ENCODE results near the gene TSPAN18.

GRCh38 chr11:44748606-44749005, 21.8 kb downstream of the TSPAN18 start:
- TF ChIP-seq CTCF (IDR thresholded peaks at IDR 0.05) (no peak), POLR2A (IDR thresholded peaks at IDR 0.05) (no peak), POLR2AphosphoS5 (IDR thresholded peaks at IDR 0.05) (no peak), EP300 (IDR thresholded peaks at IDR 0.05; ENCODE audit: low read depth) (no peak)

Measured in transverse colon (tissue), 4 donors.